GM18507 (cell line): ENCODE results near the gene MCM6.

Source experiments
- DNase-seq: peaks from one replicate; pipeline ENCODE4 v3.0.0; 2011; ENCODE audit warnings: low read depth; ENCODE audit not compliant: insufficient read length; ENCODE audit errors: extremely low spot score
- FAIRE-seq: peaks from 2 replicates; lab custom pipeline; 2011; peaks lifted over from hg19 to GRCh38; lab: Jason Lieb, UNC

Gene MCM6

GRCh38 chr2:135874777-135875365 lies 1.4 kb downstream of the MCM6 start:
- DNase-seq (no peak), FAIRE-seq (no peak)

DNA sequence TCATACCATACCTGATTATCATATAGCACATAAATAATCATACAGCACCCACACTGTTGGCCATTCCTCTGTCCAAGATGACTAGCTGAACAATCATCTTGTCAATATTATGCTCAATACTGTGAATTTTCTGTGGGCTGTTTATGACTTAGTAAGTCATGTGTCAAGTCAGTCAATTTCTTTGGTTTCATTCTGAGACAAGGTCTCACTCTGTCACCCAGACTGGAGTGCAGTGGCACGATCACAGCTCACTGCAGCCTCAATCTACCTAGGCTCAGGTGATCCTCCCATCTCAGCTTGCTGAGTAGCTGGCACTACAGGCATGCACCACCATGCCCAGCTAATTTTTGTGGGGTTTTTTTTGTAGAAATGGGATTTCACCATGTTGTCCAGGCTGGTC lies 5.7 kb downstream of the MCM6 start:
- DNase-seq (no peak), FAIRE-seq (no peak)

DNA sequence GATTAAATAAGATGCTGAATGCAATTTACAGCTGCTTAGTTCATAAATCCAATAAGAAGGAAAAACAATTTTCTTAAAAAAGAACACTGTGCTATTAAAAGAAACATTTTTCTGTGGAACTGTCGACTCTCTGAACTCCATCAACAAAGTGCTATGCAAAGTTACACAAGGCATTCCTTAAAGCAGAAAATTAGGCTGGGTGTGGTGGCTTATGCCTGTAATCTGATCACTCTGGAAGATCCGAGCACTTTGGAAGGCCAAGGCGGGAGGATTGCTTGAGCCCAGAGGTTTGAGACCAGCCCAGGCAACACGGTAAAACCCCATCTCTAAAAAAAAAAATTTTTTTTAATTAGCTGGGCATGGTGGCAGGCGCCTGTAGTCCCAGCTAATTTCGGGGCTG lies 13.0 kb downstream of the MCM6 start:
- FAIRE-seq (no peak), DNase-seq (no peak)

GRCh38 chr2:135862718-135863117 lies 13.5 kb downstream of the MCM6 start:
- no peak for FAIRE-seq
- DNase-seq = no peak

DNA sequence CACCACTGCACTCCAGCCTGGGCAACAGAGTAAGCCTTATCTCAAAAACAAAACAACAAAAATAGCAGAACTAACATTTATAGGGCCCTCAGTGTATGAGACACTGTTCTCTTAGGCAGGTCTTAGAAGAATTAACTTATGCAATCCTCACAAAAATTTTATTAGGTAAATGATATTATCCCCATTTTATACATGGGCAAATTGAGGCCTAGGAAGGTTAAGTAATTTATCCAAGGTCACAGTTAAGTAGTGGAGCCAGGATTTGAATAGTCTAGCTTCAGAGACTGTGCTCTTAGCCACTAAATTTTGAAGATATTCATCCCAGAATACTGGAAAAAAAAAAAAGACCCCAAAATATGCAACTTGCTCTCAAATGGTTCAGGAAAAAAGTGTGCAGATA lies 22.8 kb downstream of the MCM6 start:
- FAIRE-seq (no peak), DNase-seq (no peak)

DNA sequence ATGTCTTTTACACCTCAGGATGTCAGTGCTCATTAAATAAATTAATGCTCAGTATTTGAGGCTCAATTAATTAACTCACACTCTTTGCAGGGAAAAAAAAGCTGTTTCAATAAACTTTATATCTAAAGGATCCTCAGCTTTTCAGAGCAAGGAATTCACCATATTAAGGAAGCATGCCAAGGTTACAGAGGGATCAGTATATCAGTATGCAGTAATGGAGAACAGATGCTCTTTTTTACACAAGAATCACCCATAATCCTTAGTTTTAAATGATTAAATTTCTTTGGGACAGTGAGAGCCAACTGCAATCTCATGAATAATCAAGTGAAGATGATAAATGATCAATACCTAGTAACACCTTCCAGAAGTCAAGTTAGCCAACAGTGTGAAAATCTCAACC lies 24.4 kb downstream of the MCM6 start:
- DNase-seq = no peak

GRCh38 chr2:135850892-135851668 lies 25.2 kb downstream of the MCM6 start:
- FAIRE-seq (no peak), DNase-seq (no peak)

More for the DNA sequence above, 24.4 kb downstream of the MCM6 start:
- FAIRE-seq = no peak

DNA sequence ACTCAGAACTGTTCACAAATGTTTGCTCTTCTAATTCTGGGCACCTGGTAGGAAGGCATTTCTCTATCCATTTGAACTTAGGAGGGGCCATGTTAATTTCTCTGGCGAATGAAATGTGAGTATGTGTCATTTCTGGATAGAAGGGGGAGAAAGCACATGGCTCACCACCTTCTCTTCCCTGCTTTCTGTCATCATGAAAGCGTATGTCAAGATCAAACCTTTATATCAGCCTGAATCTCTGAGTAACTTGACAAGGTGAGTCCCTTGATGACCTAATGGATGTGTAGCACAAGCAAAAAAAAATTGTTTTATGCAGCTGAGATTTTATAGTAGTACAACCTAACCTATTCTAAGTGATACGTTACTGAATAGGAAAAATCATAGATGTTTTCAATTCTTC lies 27.2 kb downstream of the MCM6 start:
- DNase-seq (no peak), FAIRE-seq (no peak)

DNA sequence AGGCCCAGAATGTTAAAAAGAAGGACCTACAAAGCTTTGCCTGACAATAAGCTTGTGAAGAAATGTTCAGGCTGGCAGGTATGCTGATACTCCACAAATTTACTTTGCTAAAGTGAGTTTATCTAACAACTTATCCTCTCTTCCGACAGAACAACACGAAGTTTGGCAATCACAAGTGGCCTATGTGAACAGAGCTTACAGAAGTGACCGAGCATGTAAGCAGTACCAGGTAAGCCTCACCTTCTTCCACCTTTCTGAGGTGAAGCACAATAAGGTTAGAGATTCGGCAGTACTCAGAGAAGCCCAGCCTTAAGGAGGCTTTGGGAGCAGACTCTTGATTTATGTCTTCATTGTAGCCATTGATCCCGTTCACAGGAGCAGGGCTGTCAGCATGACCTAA lies 30.2 kb downstream of the MCM6 start:
- no peak for FAIRE-seq
- no peak for DNase-seq

DNA sequence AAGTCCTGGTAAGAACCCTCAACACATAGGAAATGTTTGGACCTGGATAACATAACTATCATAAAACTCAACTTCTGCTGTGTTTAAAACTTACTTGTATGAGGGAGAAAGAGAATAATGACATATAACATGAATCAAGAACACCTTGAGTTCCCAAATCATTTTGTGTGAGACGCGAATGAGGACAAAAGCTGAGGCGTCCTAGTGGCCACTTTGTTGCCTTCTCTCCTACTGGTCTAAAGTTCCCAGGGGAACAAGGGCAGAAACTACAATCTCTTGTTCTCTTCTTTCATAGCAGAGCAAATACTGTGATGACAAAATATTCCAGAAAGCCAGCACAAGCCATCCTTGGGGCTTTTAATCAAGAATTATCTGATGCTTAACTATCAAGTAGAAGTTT lies 31.0 kb downstream of the MCM6 start:
- FAIRE-seq = no peak
- DNase-seq = no peak

DNA sequence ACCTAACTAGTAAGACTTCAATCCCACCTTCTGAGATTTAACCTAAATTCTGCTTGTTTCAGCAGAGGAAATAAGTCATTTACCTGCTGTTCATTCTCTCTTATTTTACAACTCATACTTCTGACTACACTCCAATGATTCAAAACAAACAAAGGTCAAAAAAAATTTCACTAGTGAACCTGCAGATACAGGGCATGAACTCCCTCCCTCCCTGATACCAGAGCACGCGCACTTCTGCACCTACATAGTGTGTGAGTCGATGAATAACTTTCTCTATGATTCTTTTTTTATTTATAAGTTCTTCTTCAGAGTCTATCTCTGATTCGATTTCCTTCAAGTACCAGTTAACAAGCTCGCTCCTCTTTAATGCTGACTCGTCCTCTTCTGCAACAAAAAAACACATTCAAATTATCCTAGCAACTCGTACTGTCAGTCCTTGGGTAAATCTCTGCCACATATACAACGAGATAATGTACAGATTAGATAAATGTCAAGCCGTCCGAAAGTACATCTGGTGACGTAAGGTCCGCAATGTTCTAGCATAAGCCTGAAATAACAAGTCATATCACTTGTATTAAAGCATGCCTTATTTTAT lies 31.8 kb downstream of the MCM6 start:
- no peak for DNase-seq
- FAIRE-seq = no peak

DNA sequence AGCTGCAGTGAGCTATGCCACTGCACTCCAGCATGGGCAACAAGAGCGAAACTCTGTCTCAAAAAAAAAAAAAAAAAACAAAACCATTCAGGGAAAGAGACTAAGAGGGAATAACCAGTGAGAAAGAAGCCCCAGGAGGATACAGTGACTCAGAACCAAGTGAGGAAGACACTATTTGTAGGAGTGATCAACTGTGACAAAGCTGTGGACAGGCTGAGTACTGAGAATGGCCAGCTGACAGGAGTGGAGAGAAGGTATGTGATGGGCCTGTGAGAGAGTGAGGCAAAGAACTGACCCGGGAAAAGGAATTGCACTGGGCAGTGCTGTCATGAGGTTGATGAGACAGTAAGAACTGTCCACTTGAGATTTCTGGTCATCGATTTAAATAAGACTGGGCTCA lies 32.6 kb downstream of the MCM6 start:
- DNase-seq (no peak), FAIRE-seq (no peak)

DNA sequence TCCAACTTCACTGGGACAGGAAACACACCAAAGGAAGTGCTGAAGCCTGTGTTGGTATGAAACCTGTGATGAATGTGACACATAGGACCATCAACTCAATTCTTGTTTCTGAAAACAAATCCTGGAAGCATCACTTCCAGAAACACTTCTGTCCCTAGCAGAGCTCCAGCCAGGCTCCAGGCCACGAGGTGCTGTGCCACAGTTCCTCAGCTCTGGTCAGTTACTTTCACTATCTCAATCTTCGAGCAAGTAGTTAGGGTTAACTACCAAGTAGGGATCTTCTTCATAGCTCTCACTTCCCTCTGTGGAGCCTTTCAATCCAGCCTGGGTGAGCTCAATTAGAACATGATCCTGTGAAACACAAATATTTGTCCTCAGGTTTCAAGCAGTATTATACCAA lies 35.6 kb downstream of the MCM6 start:
- FAIRE-seq (no peak), DNase-seq (no peak)

DNA sequence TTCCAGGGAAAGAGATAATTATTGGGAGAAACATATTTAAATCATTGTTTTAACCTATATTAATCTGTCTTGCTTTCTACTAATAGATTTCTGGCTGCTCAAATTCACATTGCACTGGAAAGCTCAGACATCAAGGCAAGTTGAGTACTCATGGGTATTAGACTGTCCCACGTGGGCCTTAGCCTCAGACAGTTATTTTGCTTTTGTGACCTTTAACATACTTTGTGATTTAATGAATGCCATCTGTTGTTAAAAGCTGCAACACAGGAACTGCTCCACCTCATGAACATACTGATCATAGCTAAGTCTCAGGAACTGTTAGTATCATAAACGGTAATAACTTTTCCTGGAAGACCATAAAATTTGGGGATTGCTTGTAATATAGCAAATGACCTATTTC lies 36.5 kb downstream of the MCM6 start:
- FAIRE-seq (no peak), DNase-seq (no peak)

DNA sequence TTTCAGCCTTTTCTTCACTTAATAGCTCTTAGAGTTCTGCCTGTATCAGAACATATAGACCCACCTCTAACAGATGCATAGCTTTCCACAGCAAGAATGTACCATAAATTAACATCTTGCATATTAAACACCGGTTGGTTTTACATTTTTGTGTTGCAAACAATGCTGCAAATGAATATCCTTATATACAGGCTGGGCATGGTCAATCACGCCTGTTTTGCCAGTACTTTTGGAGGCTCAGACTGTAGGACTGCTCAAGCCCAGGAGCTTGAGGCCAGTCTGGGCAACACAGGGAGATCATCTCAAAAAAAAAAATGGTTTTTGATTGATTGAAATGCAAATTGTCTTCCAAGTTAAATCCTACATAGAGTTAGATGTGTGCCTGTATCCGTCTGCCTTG lies 37.7 kb downstream of the MCM6 start:
- DNase-seq (no peak), FAIRE-seq (no peak)

GRCh38 chr2:135836596-135837270 lies 39.5 kb downstream of the MCM6 start, which contains the start of gene LCT:
Gene LCT, minus strand, starts transcription at chr2:135837184. Its CDS starts 15 bp downstream, at chr2:135837169.
- DNase-seq (no peak), FAIRE-seq (no peak)

- FAIRE-seq = no peak
- no peak for DNase-seq
These were observed 43.4 kb downstream of the MCM6 start for GRCh38 chr2:135832891-135833290.

GRCh38 chr2:135831180-135831812 lies 44.9 kb downstream of the MCM6 start:
- DNase-seq (no peak), FAIRE-seq (no peak)

DNA sequence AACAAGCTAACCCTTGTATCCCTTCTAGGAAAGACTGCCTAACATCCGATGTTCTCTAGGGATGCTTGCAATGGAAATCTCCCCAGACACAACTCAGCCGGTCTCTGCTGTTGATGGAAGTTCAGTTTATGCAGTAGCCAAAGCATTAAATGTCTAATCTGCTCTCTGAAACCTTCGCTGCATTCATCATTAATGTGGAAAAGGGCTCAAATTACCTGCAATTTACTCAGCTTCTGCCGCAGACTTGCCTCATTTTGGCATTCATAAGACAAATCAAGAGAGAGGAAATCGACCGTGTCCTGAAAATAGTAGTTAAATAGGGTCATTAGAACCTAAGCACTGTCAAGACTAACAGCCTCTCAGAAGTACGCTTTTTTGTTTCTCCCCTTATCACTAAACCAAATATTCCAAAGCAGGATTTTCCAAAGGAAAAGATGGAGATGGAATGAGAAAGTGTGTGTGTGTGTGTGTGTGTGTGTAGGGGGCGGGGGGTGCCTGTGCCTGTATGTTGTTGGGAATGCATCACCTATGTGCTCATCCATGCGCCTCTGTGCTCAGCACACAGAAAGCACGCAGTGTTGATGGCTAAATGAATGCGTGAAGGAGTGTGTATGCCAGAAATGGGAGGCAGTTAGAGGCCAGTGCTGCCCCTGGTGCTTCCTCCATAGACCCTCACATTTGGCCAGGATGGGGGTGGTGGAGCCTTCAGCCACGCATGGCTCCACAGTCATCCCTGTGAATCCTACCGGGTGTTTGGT lies 46.7 kb downstream of the MCM6 start:
- no peak for FAIRE-seq
- no peak for DNase-seq
